ENCODE results near the gene STMN3.

DNA sequence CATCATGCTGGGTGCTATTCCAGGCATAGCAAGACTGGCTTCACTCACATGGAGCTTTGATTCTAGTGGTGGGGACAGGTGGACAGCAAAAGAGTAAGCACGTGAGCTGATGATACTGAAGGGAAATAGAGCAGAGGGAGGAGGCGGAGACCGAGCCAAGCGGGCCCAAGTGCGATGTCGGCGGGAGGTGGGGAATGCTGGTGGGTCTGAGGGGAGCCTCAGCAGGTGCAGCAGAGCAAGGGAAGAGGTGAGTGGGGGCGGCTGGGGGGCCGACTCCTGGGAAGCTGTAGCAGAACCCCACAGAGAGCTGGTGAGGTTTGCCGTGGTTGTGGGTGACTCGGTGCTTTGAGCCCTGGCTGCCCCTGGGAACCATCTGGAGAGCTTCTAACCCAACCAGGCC, 15.1 kb upstream of the STMN3 start:
- TF ChIP-seq CTCF (IDR thresholded peaks at IDR 0.05 in 2 of 3, conservative IDR thresholded peaks at IDR 0.05 in 1 of 3; ENCODE audit: borderline replicate concordance in 1 of 3, insufficient read depth in 1 of 3, low read depth in 2 of 3, low read length in 2 of 3) (no peak), POLR2AphosphoS5 (IDR thresholded peaks at IDR 0.05; ENCODE audit: low read depth, low read length) (no peak), POLR2A (IDR thresholded peaks at IDR 0.05; ENCODE audit: borderline replicate concordance, extremely low read depth, insufficient read depth, insufficient read length) (no peak), SIN3A (IDR thresholded peaks at IDR 0.05; ENCODE audit: low read depth) (no peak), EGR1 (IDR thresholded peaks at IDR 0.05; ENCODE audit: low read depth) (no peak)
- TF ChIP-seq, protein P1, sequence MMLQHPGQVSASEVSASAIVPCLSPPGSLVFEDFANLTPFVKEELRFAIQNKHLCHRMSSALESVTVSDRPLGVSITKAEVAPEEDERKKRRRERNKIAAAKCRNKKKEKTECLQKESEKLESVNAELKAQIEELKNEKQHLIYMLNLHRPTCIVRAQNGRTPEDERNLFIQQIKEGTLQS (IDR thresholded peaks at IDR 0.05) = no peak
